Dedifferentiated amniotic fluid mesenchymal stem cell (primary cell): ENCODE results near the gene PODNL1.
A peak's percentile ranks its signal among the peaks of the same experiment; 100 is the strongest.
"Not testable (repeated sequence)": the region's sequence is repeated elsewhere in the genome, so short reads cannot be mapped to it uniquely, and the experiment has no call there.

ENCODE experiments used
- DNase-seq: peaks from one replicate; pipeline ENCODE4 v3.0.0-alpha.2; 2016; ENCODE audit errors: extremely low spot score

Gene PODNL1

DNA sequence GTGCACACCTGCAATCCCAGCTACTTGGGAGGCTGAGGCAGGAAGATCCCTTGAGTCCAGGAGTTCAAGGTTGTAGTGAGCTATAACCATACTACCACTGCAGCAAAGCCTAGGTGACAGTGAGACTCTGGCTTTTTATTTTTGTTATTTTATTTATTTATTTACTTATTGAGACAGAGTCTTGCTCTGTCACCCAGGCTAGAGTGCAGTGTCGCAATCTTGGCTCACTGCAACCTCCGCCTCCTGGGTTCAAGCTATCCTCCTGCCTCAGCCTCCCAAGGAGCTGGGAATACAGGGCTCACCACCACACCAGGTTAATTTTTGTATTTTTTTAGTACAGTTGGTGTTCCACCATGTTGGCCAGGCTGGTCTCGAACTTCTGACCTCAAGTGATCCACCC is 35.3 kb upstream of the PODNL1 start:
- not testable (repeated sequence) for DNase-seq

DNA sequence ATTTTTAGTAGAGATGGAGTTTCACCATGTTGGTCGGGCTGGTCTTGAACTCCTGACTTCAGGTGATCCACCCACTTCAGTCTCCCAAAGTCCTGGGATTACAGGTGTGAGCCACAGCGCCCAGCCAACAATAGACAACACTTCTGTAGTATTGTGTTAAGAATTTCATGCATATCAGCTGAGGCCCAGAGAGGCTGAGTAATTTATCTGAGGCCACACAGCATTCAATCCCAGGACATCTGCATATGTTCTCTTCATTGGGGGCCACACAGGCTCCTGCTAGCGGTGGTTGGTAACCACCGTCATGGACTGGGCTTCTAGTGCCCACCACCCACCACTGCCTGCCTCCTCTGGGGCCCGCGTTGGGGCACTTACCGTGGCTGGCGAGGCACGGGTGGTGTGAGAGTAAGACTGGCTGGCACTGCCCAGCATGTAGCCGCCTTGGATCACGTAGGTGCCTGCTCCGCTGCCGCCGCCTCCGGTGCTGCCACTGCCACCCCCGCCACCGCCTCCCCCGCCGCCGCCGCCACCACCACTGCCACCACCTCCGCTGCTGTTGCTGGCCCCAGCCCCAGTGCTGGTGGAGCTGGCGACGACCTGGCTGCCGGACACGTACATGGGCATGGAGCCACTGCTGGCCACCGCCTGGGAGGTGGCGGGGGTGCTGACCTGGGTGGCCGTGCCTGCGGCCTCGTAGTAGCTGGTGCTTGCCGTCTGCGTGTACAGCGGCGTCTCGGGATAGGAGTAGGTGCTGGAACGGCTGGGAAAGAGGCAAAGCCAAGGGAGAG is 34.3 kb upstream of the PODNL1 start:
- no peak for DNase-seq

DNA sequence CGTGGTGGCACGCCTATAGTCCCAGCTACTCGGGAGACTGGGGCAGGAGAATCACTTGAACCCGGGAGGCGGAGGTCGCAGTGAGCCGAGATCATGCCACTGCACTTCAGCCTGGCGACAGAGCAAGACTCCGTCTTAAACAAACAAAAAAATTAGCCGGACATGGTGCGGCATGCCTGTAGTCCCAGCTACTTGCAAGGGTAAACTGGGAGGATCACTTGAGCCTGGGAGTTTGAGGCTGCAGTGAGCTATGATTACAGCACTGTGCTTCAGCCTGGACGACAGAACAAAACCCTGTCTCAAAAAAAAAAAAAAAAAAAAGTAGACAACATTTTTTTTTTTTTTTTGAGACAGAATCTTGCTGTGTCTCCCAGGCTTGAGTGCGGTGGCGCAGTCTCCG is 33.7 kb upstream of the PODNL1 start:
- not testable (repeated sequence) for DNase-seq

DNA sequence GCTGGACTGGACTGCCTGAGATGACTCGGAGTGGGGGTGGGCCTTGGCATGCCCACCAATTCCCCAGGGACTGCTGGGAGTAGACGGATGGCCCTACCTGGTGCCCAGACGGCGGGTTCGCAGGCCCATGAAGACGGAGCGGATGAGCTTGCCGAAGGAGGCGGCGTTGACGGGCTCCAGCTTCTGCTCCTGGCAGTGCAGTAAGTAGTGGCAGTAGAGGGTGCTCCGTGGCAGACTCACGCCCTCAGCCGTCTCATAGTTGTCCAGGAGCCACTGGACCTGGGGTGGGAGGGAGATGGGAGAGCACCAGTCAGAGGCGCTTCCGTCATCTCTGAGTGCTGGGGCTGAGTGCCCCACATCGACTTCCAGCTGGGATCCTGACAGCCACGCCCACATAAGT is 31.7 kb upstream of the PODNL1 start:
- DNase-seq: no peak

DNA sequence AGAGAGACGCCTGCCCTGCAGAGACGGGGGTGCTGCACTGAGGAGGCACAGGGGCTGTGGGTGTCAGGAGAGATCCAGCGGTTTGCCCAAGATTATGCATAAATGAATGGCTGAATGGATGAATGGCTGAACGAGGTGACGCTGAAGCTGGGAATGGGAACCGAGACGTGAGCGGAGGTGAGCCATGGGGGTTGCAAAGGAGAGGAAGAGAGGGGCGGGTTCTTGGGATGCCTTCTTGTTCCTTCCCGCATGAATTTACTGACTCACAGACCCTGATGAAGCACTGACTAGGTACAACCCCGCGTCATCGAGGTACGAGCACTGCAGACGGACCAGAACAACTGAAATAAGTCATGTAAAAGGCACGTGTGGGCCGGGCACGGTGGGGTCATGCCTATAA is 30.8 kb upstream of the PODNL1 start:
- no peak for DNase-seq

DNA sequence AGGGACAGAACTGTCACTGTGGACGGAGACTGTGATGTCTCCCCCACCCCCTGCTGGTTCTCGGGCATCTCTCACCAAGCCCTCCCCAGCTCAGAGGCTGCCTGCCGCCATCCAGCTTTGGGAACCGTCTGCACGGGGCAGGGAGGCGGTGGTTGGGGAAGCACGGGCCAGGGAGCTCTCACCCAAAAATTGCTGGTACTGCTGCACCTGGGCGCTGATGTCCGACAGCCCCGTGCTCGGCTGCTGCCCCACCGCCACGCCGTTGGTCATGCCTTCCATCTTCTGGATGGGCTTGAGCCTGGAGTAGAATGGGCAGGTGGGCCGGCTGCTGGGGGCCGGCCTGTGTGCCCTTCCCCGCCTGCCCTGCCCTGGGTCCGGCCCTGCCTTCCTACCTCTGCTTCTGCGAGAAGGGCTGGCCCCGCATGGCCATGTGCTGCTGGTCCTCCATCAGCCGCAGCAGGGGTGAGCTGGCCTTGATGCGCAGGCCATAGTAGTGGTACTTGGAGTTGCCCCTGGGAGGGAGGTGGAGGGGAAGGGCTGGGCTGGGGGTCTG is 30.2 kb upstream of the PODNL1 start:
- no peak for DNase-seq

DNA sequence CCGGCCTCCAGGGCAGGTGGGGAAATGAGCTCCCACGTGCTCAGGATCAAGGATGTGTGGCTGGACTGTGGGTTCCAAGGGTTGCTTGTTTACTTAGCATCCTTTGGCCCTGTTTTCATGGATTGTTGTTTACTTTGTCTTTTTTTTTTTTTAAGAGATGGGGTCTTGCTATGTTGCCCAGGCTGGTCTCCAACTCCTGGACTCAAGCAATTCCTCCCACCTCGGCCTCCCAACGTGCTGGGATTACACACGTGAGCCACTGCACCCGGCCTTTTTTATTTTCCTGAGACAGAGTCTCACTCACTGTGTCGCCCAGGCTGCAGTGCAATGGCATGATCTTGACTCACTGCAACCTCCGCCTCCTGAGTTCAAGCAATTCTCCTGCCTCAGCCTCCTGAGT is 29.0 kb upstream of the PODNL1 start:
- DNase-seq: not testable (repeated sequence)

DNA sequence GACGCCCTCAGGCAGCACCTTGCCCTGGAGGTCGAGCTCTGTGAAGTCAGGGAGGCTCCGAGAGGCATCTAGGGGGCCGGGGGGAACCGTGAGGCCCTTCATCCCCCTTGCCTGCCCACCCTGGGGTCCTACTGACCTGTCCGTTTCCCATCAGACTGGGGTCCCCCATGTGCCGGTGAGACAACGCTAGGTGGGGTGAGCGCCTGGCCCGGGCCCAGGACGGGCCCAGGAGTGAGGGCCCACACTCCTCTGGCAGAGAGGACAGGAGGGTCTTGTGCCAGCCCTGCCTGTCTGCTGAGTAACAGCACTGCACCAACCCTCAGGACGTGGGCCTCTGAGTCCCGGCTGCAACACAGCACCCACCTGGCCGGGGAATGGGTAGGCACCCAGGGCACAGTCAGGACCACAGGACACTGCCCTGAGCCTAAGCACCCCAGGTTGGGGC is 28.5 kb upstream of the PODNL1 start:
- no peak for DNase-seq

DNA sequence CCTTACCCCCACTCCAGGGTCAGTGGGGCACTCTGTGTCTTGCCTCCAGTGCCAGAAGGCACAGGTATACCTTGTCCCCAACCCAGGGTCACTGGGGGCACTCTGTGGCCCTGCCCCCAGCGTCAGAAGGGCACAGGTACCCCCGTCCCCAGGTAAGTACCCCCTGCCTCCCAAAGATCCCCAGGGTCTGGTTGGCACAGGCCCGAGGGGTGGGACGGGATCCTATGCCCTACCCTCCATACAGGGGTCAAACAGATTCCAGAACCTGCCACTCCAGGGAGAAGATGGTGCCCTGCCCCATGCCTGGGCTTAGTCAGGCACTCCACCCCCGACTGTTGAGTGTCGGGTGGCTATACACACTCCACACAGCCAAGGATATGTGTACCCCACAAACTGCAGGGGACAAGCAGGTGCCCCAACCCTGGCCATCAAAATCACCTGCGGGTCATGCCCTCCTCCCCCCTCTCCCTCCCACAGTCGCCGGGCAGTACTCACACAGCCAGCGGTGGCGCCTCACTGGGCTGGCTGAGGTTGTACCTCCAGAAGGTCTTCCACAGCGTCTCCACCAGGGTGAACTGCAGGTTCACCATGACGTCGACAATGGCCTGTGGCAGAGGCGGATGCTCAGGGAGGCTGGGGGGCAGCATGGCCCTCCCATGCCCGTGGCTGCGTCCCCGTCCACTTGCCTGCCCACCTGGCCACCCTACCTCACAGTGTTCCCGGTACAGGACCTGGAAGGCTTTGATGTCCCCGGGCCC is 27.9 kb upstream of the PODNL1 start:
- no peak for DNase-seq

DNA sequence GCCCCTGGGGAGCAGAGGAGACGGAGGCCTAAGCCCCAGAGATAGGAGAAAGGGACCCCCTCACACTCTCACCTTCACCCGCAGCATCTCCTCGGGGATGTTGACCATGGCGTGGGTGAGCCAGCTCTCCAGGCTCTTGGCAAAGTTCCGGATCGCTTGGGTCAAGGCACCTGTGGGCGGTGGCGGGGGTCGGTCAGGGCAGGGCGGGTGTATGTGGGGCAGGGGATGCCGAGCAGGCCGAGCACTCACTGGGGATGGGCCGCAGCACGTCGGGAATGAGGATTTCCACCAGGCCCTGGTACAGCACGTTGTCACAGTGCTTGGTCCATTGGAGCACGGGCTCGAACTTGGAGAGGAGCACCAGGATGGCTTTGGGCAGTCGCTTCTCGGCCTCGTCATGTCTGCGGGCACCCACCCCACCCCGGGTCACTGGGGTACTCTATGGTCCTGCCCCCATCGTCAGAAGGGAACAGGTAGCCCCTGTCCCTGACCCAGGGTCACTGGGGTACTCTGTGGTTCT is 27.2 kb upstream of the PODNL1 start:
- no peak for DNase-seq

DNA sequence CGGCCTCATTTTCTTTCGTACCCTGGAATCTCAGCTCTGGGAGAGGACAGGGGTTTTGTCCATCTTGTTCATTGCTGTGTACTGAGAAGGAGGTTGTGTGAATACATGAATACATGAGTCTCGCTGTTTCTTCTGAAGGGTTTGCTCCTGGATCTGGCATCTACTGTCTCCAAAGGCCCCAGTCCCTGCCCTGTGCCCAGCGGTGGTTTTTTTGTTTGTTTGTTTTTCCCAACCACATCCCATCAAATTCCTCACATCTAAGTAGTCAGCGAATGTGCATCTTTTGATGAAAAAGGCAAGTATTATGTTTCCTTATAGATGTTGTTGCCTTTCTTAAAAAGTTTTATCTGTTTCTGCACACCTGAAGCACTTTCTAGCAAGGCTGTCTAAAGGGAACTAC is 26.6 kb upstream of the PODNL1 start:
- peak; percentile 18 for DNase-seq

DNA sequence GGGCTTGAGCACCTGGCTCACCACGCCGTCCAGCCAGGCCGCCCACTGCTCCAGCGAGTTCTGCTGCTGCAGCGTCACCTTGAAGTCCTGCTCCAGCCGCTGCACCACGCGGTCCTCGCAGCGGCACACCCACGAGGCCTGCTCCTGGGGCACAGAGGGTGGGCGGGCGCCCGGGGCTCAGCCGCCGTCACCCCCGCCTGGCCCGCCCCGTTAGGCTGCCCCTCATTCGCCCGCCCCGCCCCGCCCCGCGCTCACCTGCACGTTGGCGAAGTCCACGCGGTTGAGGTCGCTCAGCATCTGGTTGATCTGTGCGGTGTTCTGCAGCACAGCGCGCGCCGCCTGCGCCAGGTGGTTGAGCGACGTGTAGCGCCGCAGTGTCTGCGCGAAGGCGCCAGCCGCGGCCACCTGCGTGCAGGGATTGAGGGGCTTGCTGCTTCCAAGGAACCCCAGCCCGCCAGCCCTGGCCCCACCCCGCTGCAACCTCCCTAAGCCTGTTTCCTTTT is 25.4 kb upstream of the PODNL1 start:
- no peak for DNase-seq

DNA sequence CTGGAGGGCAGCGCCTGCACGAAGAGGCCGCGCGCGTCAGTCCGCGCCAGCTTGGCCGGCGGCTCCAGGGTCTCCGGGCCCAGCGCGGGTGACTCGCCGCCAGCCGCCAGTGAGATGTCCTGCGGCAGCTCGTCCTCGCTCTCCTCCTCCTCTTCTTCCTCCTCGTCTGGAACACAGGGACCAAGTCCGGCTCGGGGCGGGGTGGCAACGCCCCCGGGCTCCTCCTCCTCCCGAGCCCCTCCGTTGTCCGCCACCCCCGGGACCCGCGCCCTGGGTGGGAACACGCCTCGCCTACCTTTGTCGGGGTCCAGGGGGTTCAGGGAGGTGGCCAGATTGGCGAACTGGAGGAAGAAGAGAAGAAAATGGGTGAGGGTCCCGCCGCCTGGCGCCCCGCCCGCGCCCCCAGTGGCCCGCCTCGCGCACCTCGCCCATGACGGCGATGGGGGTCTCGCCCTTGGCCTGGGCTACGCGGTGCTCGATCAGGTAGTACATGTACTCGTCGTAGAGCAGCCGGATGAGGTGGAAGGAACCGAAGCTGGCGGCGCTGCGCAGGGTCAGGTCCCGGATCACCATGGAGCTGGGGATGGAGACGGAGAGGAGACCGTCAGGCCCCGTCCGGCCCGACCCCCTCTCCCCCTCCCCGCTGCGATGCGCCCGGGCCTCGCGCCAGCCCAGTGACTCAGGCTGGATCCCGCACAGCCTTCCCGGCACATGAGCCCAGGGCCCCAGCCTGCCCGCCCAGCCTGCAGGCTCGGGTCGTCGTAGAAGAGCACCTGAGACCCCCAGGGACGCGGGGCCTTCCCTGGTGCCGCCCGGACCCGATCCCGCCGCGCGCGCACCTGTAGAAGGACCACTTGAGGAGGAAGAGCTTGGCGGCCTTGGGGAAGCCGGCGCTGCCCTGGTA is 24.7 kb upstream of the PODNL1 start:
- DNase-seq: no peak

DNA sequence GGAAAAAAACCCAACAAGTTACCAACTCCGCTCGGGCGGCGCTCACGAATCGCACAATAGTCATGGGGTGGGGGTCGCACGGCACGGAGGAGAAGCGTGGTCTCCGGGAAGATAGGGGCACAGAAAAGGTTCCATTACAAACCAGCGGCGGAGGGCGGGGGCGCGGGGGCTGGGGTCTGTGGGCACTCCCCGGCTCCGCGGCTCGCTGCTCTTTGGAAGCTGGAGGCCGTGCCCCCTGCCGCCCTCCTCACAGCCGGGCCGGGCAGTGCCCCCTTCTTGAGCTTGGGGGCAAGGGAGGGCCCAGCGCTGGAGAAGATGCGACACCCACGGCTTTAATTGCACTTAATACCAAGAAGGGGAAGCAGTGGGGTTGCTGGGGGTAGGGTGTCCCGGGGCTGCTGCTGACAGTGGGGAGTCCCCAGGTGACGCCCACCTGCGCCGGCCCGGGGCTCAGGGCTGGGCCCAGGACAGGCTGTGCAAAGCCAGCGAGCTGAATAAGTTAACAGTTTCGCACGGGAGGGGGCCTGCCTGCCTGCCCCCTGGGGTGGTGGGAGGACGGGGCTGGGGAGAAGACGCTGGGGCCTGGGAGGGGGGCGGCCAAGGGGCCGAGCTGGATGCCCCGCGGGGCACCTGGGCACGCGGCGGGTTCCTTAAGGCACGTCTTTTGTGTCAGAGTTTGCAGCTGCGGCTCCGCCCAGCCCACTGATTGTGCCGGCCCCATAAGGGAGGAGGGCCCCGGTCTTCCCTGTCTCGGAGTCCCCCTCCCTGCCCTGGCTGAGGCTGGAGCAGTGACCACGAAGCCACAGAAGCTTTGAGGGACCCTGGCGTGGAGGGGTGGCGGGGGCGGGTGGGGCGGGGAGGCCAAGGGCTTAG is 23.8 kb upstream of the PODNL1 start:
- DNase-seq: no peak

DNA sequence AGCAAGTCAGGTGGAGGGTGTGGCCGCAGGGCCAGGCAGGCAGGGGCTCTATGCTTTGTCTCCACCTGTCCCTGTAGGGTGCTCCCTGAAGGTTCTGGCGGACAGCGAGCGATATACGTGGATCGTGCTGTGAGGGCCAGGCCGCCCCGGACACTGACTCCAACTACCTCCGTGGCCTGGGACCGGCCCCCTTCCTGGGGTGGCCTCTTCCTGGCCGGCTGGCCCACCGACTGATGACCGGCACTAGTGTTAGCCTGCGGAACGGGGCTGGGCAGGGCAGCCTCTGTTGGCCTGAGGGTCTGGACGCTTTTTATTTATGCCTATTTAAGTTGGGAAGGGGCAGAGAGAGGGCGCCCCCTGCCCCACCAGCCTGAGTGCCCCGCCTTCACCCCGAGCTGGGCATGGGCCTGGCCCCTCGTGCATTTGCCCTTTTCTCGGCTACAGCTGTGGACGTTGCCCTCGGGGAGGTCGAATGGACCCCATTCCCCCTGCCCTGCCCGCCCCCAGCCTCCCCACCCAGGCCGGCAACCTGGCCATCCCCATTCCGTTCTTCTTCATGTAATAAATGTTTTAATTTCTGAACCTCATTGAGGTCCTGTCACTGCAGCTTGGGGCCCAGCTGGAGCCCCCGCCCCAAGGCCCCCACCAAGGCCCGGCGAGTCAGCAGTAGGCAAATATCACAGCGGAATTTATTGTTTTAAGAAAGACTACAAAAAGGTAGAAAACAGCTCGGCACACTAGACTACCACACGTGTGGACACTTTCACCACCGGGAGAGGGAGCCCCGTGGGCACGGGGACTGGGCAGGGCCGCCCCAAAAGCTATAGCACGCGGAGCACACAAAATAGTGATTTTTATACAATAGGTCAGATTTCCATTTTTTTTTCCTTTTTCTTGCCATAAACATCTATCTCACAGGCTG is 22.9 kb upstream of the PODNL1 start:
- DNase-seq: no peak

DNA sequence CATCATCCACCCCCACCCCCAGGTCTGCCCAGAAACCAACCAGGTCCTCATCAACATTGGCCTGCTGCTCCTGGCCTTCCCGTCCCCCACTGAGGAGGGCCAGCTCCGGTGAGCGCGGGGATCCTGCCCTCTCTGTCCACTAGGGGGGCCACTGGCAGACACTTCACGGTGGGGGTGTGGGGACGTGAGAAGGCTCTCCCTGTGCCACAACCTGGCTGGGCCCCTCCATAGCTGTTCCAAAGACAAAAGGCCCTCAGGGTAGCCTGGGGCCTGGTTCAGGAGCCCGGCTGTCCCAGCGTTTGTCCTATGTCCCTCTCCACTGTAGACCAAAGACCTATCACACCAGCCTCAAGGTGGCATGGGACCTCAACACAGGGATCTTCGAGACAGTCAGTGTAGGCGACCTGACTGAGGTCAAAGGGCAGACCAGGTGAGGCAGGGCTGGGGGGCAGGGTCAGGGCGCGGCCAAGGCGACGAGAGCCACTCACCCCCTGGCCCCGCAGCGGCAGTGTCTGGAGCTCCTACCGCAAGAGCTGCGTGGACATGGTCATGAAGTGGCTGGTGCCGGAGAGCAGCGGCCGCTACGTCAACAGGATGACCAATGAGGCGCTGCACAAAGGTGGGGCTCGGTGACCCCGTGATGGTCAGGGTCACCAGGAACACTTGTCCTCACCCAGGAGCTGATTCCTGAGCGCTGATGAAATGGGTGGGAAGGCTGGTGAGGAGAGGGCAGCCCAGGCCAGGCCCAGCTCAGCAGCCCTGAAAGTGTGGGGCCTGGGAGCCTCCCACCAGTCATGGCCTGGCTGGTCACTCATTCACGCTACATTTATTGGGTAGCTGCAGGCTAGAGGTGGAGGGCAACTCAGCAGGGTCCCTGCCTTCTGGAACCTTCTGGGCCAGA is 22.0 kb upstream of the PODNL1 start:
- no peak for DNase-seq

DNA sequence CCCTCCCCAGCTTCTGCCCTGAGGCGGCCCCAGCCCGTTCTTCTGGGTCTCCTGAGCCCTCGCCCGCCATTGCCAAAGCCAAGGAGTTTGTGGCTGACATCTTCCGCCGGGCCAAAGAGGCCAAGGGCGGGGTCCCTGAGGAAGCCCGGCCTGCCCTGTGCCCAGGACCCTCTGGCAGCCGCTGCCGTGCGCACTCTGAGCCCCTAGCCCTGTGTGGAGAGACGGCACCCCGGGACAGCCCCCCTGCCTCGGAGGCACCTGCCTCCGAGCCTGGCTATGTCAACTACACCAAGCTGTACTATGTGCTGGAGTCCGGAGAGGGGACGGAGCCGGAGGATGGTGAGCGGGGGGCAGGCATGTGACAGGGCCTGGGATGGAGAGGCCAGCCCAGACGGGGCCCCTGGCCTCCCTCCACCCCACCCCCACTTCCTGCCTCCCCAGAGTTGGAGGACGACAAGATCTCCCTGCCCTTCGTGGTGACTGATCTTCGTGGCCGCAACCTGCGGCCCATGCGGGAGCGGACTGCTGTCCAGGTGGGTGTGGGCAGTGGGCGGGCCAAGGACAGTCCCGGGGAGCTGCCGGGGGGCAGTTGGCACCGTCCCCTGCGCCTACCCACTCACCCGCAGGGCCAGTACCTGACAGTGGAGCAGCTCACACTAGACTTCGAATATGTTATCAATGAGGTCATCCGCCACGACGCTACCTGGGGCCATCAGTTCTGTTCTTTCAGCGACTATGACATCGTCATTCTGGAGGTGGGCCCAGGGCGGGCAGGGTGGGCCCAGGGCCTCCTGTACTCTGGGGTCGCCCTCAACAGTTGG is 21.1 kb upstream of the PODNL1 start:
- no peak for DNase-seq
